ENCODE results near the gene KIF1C. TPM values are rescaled to one million over a fixed set of nuclear protein-coding genes. Genes with fewer than 3 reads are reported as not detected.

The KIF1C gene
- total and polyA plus RNA-seq, 9 of the 15 experiments (the other 6 are each of a cell fraction or from before 2014, with no cell fraction given): 0.38 to 68.4 (median 25.1) TPM

DNA sequence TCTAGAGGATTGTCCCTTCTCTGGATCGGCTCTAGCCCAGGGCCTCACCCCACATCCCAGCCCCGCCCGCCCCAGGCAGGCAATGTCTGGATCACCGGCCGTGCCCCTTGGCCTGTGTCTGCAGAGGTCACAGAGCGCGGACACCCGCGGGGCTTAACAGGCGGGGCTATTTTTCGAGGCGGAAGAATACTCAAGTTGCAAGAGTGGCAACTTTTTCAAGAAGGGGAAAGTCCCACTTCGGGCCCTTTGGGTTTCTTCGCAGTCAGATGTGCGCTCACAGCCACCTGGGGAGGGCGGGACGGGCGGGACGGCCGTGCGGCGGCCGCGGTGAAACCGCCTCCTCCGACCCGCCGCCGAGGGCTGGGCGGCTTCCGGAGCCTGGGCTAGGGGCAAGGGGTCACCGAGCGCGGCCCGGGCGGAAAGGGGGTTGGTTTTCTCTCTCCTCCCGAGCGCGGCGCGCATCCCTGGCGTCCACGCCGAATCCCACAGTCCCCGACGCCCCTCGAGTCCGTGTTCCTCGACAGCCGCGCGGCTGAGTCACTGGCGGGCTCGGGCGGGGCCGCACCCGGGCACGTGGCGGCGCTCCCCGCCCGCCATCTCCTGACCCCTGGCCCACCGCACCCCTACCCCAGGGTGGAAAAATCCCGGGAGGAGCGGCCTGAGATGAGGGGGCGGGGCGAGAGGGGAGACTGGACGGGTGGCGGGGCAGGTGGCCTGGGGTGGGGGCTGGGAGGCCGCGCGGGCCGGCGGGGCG lies 48.3 kb upstream of the KIF1C start (continued):
- TF ChIP-seq, protein P1, sequence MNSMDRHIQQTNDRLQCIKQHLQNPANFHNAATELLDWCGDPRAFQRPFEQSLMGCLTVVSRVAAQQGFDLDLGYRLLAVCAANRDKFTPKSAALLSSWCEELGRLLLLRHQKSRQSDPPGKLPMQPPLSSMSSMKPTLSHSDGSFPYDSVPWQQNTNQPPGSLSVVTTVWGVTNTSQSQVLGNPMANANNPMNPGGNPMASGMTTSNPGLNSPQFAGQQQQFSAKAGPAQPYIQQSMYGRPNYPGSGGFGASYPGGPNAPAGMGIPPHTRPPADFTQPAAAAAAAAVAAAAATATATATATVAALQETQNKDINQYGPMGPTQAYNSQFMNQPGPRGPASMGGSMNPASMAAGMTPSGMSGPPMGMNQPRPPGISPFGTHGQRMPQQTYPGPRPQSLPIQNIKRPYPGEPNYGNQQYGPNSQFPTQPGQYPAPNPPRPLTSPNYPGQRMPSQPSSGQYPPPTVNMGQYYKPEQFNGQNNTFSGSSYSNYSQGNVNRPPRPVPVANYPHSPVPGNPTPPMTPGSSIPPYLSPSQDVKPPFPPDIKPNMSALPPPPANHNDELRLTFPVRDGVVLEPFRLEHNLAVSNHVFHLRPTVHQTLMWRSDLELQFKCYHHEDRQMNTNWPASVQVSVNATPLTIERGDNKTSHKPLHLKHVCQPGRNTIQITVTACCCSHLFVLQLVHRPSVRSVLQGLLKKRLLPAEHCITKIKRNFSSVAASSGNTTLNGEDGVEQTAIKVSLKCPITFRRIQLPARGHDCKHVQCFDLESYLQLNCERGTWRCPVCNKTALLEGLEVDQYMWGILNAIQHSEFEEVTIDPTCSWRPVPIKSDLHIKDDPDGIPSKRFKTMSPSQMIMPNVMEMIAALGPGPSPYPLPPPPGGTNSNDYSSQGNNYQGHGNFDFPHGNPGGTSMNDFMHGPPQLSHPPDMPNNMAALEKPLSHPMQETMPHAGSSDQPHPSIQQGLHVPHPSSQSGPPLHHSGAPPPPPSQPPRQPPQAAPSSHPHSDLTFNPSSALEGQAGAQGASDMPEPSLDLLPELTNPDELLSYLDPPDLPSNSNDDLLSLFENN (IDR thresholded peaks at IDR 0.05; ENCODE audit: low read depth in 2 of 2, low read length in 2 of 2): no peak
- TF ChIP-seq TAF7 (tag; IDR thresholded peaks at IDR 0.05) (no peak), SIN3A (IDR thresholded peaks at IDR 0.05; ENCODE audit: borderline replicate concordance in 2 of 2, control insufficient read depth in 1 of 2, low read depth in 2 of 2, low read length in 2 of 2) (peak in 1 of 2 experiments; percentile 5; a peak in 1 of 4 replicates), ZNF24 (IDR thresholded peaks at IDR 0.05) (no peak), MCM3 (IDR thresholded peaks at IDR 0.05) (no peak), NCOR1 (IDR thresholded peaks at IDR 0.05) (peak; percentile 54), DMBX1 (CRISPR knock-in tag; IDR thresholded peaks at IDR 0.05; ENCODE audit: borderline replicate concordance) (no peak; the same call in 1 of the 2 replicates), GTF2E2 (tag; IDR thresholded peaks at IDR 0.05) (no peak), COPS2 (conservative IDR thresholded peaks at IDR 0.05) (no peak), RCOR1 (IDR thresholded peaks at IDR 0.05; ENCODE audit: borderline replicate concordance in 1 of 2, low read depth in 2 of 2, low read length in 2 of 2) (no peak), BDP1 (IDR thresholded peaks at IDR 0.05; ENCODE audit: insufficient read depth, insufficient read length) (no peak), HDAC1 (IDR thresholded peaks at IDR 0.05) (peak in 1 of 2 experiments; percentile 40; a peak in 1 of 4 replicates)
- TF ChIP-seq, protein P2, sequence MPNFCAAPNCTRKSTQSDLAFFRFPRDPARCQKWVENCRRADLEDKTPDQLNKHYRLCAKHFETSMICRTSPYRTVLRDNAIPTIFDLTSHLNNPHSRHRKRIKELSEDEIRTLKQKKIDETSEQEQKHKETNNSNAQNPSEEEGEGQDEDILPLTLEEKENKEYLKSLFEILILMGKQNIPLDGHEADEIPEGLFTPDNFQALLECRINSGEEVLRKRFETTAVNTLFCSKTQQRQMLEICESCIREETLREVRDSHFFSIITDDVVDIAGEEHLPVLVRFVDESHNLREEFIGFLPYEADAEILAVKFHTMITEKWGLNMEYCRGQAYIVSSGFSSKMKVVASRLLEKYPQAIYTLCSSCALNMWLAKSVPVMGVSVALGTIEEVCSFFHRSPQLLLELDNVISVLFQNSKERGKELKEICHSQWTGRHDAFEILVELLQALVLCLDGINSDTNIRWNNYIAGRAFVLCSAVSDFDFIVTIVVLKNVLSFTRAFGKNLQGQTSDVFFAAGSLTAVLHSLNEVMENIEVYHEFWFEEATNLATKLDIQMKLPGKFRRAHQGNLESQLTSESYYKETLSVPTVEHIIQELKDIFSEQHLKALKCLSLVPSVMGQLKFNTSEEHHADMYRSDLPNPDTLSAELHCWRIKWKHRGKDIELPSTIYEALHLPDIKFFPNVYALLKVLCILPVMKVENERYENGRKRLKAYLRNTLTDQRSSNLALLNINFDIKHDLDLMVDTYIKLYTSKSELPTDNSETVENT (CRISPR knock-in tag; IDR thresholded peaks at IDR 0.05): no peak
- TF ChIP-seq, protein P3, sequence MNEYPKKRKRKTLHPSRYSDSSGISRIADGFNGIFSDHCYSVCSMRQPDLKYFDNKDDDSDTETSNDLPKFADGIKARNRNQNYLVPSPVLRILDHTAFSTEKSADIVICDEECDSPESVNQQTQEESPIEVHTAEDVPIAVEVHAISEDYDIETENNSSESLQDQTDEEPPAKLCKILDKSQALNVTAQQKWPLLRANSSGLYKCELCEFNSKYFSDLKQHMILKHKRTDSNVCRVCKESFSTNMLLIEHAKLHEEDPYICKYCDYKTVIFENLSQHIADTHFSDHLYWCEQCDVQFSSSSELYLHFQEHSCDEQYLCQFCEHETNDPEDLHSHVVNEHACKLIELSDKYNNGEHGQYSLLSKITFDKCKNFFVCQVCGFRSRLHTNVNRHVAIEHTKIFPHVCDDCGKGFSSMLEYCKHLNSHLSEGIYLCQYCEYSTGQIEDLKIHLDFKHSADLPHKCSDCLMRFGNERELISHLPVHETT (CRISPR knock-in tag; conservative IDR thresholded peaks at IDR 0.05 in 1 of 2, IDR thresholded peaks at IDR 0.05 in 1 of 2): peak in 1 of 2 experiments; percentile 91; a peak in 2 of 4 replicates
- TF ChIP-seq, protein P4, sequence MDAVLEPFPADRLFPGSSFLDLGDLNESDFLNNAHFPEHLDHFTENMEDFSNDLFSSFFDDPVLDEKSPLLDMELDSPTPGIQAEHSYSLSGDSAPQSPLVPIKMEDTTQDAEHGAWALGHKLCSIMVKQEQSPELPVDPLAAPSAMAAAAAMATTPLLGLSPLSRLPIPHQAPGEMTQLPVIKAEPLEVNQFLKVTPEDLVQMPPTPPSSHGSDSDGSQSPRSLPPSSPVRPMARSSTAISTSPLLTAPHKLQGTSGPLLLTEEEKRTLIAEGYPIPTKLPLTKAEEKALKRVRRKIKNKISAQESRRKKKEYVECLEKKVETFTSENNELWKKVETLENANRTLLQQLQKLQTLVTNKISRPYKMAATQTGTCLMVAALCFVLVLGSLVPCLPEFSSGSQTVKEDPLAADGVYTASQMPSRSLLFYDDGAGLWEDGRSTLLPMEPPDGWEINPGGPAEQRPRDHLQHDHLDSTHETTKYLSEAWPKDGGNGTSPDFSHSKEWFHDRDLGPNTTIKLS (IDR thresholded peaks at IDR 0.05; ENCODE audit: borderline replicate concordance, low read depth): no peak
- TF ChIP-seq, protein P5, sequence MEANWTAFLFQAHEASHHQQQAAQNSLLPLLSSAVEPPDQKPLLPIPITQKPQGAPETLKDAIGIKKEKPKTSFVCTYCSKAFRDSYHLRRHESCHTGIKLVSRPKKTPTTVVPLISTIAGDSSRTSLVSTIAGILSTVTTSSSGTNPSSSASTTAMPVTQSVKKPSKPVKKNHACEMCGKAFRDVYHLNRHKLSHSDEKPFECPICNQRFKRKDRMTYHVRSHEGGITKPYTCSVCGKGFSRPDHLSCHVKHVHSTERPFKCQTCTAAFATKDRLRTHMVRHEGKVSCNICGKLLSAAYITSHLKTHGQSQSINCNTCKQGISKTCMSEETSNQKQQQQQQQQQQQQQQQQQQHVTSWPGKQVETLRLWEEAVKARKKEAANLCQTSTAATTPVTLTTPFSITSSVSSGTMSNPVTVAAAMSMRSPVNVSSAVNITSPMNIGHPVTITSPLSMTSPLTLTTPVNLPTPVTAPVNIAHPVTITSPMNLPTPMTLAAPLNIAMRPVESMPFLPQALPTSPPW (CRISPR knock-in tag; IDR thresholded peaks at IDR 0.05): peak; percentile 93

Data from K562 (cell line).